AML-193 (cell line): Measurements from ENCODE around the gene SPATA2L.
A peak's percentile ranks its signal among the peaks of the same experiment; 100 is the strongest.

Source experiments
- DNase-seq, 2 experiments: peaks; one replicate each; lab custom pipeline; 2025; lab: John Stamatoyannopoulos, UW

The SPATA2L gene, protein sequence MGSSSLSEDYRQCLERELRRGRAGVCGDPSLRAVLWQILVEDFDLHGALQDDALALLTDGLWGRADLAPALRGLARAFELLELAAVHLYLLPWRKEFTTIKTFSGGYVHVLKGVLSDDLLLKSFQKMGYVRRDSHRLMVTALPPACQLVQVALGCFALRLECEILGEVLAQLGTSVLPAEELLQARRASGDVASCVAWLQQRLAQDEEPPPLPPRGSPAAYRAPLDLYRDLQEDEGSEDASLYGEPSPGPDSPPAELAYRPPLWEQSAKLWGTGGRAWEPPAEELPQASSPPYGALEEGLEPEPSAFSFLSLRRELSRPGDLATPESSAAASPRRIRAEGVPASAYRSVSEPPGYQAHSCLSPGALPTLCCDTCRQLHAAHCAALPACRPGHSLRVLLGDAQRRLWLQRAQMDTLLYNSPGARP

DNA sequence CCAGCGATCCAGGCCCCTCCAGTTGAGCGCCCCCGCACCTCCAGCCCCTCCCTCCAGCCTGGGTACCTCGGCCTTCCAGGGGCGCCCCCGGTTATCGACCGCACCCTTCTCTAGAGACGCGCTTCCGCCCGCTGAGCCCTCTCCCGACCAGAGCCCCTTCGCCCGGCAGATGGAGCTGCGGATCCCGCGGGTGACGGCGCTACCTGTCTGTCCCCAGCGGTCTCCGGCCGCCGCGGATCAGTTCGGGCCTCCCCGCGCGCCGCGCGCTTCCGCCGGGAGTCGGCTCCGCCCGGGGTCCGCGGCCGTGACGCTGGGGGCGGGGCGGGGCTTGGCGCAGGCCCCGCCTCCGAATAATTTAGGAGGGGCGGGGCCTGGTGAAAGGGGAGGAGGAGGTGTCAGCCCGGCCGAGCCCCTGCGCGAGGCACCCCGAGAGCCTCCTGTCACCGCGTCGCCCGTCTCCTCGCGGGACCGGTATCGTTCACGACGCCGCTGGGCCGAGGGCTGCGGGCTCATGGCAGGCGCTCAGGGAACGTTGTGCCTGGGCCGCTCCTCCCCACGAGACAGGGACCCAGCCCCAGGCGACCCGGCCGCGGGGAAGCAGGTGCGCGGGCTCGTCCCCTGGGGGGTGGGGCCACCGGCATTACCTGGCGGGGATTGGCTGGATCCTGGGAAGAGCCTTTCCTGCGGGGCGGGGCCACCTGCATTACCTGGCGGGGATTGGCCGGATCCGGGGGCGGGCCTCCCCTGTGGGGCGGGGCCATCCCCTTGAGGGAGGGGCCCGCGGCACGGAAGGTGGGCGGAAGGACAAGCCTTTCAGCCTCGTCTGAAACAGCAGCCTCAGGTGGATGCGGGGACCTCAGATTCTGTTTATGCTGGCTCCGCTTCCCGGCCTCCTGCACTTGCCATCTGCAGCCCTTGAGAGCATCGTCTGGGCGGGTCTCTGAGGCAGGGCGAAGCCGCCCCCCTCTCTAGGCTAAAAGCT is at the start of gene SPATA2L:
Gene SPATA2L (minus strand): TSS at position 281 of the 982 bp plus-strand sequence. CDS start 473 bp downstream, outside the sequence.
- DNase-seq, result peak; percentile 81 to 89

DNA sequence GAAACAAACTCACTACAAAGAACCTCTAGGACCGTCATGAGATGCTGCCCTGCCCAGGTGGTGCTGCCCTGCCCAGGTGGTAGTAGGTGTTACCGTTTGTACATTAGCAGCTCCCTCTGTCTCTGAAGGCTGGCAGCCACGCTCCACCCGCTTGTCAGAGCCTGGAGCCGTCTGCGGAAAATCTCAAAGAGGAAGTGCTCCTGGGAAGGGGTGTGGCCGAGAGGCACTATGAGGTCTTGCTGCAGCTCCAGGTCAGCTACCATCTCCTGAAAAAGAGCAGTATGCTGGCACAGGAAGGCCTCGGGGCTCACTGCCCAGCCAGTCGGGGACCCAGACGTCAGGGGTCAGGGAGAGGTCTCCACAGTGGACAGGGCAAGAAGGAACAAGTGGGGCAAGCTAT is 48.1 kb upstream of the SPATA2L start:
- DNase-seq, result no peak

DNA sequence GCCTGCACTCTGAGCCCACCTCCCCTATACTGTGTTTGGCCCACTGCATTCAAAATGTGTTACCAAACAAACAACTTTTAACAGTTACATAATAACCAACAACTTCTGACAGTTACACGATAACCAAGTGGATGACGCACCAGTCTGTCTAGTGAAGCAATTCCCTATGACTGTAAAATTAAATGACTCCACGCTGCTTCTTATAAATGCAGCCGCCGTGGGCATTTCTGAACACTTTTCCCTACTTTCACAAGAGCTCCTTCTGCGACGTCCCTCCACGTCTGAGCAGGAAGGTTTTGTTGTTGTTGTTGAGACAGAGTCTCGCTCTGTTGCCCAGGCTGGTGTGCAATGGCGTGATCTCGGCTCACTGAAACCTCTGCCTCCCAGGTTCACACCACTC is 47.4 kb upstream of the SPATA2L start:
- no peak for DNase-seq

DNA sequence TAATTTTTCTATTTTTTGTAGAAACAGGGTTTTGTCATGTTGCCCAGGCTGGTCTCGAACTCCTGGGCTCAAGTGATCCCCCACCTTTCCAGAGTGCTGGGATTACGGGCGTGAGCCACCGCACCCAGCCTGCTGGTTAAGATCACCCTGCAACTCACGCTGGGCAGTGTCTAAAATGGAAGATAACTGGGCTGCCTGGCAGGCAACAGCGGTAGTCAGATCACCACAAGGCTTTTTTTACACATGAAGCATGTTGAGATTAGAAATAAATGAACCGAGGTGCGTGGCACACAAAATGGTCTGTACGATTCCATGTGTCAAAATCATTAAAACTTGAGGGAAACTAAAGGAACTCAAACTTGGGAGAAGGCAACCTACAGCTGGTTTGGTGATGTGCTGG is 46.6 kb upstream of the SPATA2L start:
- no peak for DNase-seq

DNA sequence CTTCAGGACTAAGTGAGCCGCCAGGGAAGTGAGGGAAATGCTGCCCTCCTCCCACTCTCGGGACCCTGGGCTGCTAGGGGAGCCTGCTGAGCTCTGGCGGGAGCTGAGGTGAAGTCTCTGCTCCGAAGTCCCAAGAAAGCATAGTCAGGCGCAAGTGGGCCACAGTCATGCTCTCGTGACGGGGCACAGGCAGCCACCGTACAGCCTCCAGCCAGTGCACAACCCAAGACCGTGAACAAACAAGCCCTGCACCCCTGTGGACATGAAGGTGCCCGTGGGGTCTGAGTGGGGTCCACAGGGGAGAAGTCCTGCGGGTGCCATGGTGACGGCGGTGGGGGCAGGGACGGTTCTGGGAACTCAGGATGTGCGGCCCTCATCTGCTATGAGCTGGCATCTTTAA is 44.5 kb upstream of the SPATA2L start:
- DNase-seq, result no peak

DNA sequence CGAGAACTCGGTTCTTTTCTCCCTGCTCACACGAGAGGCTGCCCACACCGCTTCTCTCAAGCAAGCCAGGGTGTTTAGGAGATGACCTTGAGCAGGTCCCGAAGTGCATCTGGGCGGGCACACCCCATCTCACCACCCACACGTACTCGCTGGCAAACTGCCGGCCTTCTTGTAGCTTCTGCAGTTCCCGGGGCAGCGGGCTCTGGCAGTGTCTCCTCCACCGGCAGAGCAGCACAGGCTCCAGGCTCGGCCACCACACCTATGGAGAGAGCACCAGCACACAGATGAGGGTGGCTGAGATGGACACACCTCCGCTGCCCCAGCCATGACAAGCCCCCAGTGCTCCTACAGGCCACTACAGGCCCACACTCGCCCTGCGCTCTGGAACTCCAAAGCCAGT is 43.3 kb upstream of the SPATA2L start:
- no peak for DNase-seq

DNA sequence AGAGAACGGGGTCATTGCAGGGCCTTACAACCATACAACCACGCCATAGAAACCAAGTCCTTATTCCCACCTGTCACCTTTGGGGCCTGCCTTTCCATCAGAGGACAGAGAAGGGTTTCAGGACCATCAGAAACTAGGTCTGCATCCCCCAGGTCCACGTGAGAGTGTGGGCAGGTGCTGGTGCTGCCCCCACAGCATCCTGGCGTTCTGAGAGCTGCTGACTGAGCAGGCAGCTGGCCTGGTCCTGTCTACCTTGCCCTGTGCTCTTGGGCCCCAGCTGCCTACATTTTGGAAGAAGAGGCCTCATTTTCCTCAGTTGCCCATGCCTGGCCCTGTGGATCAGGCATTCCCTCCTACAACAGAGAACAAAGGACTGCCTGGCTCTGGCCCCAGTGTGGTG is 41.4 kb upstream of the SPATA2L start:
- DNase-seq, result no peak

DNA sequence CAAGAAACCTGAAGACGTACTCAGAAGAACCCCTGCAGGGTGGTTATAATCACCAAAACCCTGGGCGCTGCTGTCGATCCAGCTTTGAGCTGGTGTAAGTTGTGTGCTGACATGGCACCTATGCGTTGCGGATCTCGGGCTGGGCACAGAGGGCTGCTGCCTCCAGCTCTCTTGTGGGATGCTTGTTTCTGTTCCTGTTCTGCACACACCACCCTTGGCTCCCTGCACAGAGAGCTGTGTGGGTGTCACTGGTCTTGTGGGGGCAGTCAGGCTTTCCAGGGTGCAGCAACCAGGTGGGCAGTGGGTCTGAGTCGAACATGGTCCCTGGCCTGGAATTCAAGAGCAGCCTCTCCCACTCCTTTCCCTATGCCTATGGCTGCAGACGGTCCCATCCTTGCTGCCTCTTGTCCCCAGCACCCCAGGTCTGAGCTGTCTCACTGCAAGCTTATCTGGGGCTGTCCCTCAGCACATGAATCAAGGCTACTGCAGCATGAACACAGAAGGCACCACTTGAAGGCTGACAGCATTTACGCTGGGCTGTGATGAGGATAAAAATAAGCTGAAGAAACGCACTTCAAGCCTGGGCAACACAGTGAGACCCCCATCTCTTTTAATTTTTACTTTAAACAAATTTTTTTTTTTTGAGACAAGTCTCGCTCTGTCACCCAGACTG is 40.0 kb upstream of the SPATA2L start:
- no peak for DNase-seq

DNA sequence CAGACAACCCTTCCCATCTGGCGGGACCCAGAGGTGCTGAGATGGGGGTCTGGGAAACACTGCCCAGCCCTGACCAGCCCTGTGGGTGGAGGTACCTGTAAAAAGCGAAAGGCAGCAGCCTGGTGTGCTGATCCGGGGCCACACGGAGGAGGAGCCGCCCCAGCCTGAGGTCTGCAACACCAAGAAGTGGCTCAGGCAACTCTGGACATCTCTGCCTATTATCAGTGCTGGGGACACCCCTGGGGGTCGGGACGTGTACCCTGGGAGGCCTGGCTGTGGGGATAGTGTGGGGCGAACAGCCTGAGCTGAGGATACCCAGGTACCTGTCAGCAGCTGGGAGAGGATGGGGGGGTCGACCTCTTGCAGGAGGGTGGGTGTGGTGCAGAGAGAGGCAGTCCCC is 37.9 kb upstream of the SPATA2L start:
- no peak for DNase-seq

DNA sequence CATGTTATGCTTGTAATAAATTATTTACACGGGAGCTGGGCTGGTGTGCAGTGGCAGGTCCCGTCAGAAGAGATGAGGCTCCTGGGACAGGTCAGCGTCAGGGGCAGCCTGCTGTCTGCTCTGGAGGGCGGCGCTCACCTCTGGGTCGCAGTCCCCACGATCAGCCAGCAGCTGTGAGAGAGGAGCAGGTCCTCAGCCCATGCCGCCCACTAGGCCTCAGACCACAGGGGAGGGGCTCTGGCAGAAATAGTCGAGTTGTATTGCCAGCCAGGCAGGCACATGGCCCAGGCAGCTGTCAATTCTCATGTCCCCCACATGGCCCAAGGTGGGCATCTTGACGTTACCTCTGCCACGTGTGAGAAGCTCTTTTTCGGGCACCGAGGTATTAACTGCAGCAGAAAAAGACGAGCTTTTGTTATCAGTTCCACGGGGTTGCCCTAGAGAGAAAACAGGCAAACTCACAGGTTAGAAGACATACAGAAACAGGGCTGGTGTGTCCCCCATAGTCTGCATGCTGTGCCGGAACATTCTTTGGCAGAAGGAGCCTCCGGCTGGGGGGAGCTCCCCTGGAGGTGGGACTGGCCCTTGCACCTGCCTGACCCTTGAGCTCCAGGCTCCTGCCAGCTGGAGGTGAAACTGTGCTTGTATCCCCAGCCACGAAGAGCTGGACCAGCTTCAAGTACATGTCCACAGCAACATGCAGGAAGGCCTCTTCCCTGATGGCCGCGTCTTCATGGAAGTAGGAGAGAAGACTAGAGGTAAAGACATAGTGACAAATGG is 37.2 kb upstream of the SPATA2L start:
- DNase-seq, result no peak

DNA sequence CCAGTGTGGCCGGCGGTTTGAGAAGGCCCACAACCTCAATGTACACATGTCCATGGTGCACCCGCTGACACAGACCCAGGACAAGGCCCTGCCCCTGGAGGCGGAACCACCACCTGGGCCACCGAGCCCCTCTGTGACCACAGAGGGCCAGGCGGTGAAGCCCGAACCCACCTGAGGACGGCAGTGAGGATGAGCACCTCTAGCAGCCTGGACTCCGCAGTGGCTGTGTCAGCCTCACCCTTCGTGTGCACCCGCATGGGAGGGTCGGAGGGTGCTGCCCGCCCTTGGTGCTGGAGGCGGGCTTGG is 36.5 kb upstream of the SPATA2L start:
- no peak for DNase-seq

DNA sequence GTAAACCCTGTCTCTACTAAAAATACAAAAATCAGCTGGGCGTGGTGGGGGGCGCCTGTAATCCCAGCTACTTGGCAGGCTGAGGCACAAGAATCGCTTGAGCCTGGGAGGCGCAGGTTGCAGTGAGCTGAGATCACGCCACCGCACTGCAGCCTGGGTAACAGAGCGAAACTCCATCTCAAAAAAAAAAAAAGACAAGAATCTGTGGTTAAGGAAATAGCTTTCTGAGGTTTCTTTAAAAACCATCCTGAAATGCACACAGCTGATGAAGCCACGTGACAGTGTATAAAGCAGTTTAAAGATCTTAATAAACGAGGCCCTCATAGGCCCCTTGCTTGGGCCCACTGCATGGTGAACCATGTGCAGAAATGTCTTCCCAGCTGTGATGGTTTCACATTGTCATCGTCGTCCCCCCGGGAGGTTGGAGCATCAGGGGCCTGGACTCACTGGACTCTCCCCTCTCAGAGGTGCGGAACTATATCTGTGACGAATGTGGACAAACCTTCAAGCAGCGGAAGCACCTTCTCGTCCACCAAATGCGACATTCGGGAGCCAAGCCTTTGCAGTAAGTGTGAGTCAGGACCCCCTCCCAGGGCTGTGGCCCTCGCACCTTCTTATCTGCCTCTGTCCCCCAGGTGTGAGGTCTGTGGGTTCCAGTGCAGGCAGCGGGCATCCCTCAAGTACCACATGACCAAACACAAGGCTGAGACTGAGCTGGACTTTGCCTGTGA is 36.0 kb upstream of the SPATA2L start:
- DNase-seq, result no peak

DNA sequence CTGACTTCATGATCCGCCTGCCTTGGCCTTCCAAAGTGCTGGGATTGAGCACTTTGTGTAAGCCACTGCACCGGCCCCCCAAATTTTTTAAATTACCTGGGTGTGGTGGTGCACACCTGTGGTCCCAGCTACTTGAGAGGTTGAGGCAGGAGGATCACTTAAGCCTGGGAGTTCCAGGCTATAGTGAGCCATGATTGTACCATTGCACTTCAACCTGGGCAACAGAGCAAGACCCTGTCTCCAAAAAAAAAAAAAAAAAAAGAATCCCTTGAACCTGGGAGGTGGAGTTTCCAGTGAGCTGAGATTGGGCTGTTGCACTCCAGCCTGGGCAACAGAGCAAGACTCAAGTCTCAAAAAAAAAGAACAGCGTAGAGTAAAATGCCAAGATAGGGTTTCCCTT is 35.0 kb upstream of the SPATA2L start:
- DNase-seq, result no peak

DNA sequence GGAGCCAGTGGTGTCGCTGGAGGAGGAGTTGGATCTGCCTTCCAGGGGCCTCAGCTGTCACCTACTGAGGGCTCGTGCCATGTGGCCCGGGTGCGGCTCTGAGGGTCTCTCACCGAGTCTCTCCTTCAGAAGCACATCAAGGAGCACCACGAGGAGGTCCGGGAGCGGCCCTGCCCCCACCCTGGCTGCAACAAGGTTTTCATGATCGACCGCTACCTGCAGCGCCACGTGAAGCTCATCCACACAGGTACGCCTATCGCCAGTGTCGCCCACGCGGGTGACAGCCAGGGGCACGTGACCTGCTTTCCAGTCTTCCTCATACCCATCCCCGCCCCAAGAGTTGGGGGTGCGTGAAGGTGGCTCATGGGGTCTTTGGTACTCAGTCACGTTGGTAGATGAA is 32.3 kb upstream of the SPATA2L start:
- DNase-seq, result no peak

DNA sequence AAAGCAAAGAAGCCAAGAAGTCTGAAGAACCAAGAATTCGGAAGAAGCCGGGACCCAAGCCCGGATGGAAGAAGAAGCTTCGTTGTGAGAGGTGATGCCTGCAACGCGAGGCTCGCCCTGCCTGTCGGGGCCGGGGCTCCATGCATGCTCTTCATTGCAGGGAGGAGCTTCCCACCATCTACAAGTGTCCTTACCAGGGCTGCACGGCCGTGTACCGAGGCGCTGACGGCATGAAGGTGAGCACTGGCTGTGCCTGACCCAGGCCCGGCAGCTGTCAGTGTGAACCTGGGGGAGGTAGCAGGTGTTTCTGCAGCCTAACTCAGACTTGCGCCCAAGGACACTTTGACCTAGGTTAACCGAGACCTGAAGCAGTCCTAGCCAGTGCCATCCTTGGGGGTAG is 31.8 kb upstream of the SPATA2L start:
- DNase-seq, result no peak

DNA sequence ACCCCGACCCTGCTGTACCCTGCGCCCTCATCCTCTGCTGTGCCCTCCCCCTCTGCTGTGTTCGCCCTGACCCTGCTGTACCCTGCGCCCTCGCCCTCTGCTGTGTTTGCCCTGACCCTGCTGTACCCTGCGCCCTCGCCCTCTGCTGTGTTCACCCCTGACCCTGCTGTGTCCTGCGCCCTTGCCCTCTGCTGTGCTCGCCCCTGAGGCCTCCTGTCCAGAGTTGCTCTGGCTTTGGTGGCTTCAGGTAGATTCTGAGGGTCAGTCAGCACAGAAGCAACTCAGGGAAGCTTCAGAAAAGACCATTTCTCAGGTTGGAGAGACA is 31.4 kb upstream of the SPATA2L start:
- DNase-seq, result no peak

DNA sequence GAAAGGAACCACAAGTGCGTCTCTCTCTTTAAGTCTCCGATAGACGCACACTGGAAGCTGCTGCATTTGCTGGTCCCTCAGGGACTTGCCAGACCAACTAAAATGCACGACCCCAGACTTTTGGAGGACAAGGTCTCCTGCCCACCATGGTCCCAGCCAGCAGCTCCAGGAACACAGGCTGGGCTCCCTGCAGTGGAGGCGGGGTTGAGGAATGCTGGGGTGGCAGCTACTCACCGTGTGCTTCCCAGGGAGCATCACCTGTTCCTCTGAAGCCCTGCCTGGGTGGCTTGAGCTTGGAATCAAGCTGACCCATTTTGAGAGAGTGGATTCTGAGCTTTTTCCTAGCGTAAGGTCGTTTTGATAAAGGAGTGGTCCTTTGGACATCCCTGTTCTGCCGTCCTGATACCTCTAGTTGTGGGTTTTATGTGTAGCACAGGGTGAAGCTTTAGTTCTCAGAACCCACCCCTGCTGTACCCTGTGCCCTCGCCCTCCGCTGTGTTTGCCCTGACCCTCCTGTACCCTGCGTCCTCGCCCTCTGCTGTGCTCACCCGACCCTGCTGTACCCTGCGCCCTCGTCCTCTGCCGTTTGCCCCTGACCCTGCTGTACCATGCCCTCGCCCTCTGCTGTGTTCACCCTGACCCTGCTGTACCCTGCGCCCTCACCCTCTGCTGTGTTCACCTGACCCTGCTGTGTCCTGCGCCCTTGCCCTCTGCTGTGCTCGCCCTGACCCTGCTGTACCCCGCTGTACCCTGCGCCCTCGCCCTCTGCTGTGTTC is 30.8 kb upstream of the SPATA2L start:
- no peak for DNase-seq

DNA sequence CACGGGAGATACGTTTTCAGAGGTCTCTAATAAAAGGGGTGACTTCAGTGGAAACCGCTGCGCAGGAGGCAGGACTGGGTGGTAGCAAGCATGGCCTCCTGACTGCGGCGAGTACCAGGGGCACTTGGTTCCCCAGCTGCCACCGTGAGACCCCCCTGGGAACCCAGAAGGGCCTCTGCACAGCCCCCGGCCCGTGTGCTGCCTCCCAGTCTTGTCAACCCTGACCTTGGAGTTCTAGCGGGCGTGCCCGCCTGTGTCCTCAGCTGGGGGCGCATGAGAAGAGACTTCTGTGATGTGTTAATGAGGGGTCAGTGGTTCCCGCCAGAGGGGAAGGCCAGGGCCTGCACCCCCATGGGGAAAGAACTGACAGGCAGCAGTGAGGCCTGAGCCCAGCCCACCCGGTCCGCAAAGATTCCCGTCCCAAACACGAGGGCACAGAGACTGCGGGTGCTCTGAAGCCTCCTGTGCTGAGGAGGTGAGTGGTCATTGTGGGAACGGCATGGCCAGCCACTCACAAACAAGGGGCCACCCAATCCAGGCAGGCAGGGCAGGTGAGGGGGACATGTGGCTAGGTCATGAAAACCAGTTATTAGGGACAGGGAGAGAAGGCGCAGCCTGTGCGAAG is 29.2 kb upstream of the SPATA2L start:
- no peak for DNase-seq

DNA sequence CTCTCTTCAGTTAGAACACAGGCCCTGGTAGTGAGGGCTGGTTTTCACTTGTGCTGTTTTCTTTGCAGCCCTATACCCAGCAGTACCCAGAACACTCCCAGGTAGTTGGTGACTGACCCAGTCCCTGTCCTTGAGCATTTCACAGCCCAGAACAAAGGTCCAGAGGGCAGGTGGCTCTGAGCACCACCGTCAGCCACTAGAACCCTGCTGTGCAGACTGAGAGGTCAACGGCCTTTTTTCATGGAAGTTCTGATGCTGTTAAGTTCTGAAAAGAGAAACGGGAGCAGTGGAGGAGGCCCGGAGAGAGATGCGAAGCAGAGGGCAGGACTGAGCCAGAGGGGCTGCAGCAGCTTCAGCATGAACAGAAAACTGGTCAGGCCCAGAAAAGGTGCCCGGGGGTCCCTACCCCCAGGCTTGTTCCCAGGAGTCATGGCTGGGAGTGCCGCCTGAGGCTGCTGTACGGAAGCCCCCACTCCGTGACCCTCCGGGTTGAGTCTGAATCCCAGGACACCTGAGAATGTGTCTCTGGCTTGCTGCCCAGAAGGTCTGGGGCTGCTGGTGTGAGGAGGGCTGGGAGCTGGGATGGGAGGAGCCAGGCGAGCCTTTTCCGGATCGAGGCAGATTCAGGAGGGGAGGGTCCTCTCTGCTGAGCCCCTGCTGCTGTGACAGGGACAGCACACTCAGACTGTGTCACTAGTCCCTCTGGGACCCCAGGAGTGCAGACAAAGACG is 28.5 kb upstream of the SPATA2L start:
- DNase-seq, result no peak
